NCI-H748 treated with DMSO at 0.1 percent for 48 hours (cell line): ENCODE data around the gene ARHGEF28.

Experiments
- DNase-seq: peaks from one replicate; lab custom pipeline; 2025; lab: John Stamatoyannopoulos, UW

Gene ARHGEF28

GRCh38 chr5:73776405-73776804, 150.4 kb downstream of the ARHGEF28 start:
- no peak for DNase-seq

DNA sequence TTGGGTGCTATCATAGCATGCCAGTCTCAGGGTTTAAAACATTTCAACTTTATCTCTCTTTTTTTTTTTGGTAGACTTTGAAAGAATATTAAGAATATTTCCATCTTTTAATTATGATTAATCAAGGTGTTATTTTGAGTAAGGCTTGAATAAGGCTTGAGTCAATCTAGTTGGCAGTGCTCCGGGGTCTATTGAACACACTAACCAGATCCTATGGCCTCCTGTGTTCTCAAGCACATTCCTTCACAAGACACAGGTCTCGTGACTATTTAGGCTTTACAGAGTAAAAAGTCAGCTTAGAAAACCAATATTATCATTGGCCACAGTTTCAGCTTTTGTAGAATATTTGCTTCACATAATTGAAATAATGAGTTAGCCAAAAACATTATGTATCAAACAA, 151.2 kb downstream of the ARHGEF28 start:
- no peak for DNase-seq

DNA sequence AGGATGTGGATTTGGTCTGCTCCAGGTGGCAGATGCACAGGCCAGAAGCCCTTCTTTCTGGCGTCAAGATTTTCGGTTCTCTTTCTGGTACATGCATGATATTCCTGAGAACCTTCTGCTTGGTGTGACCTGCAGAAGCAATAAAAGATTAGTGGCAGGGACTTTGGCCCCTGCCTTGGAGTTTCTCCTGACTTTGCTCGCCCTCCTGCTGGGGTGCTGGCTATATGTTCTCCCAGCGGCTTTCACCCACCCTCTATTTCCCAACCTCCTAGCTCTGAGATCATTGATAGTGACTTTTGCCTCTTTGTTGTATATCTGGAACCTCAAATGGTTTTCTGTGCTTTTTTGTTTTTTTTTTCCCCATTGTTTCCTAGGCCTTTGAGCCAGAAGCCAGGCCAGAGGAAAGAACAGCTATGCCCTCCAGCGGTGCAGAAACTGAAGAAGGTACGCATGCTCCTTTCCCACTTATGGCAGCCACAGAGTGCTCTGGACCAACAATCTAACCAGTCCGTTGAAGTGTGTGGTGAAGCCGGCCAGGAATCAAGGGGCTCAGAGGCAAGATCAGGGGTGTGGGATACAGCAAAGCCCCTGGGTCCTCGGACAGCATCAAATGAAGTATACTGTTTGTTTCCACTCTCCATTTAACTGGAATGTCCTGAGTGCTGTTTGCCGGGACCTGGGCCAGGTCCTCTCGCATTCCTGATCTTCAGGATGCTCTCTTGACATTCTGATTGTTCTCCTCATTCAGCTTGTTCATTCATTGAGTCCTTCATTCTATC, 154.5 kb downstream of the ARHGEF28 start:
- DNase-seq, result no peak

DNA sequence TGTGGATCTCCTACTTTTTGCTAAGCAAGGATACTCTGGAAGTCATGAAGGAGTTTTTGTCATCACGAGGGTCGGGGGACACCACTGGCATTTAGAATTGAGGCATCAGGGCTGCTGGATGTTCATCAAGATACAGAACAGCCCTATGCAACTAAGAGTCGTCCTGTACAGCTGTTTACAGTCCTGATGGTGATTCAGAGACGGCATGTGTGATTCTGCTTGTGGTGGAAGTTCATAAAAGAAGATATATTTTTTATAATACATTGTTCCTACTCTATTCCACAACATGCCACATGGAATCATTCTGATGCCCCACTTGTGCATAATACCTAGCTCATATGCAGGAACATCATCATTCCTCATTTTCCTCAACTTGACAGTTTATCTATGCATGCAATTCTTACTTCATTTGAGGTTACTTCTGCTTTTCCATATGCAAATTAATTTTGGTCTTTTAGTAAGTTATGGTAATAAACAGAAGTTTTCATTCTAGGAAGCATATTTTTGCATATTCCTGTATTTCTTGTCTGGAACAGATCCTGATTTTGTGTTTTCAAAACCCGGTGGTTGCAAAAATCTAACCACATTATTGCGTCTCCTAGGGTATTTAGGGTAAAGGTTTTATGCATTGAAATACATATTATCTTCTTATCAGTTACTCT, 155.2 kb downstream of the ARHGEF28 start:
- no peak for DNase-seq

DNA sequence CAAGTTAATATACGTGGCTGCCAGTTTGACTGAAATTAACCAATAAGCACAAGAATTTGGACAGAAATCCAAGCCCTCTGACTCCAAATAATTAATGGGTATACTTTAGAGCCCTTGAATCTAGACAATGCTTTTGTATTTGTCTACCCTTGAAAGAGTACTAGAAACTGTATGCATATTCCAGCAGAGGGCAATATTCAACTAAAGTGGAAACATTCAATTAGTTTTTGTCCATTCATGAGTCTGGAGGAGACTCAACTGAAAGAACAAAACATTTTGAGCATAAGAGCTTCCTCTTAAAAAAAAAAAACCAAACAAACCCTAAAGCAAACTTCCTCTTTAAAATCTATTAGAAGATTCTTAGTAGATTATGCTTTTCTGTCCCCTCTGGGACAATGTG, 157.8 kb downstream of the ARHGEF28 start:
- DNase-seq, result peak; percentile 46

DNA sequence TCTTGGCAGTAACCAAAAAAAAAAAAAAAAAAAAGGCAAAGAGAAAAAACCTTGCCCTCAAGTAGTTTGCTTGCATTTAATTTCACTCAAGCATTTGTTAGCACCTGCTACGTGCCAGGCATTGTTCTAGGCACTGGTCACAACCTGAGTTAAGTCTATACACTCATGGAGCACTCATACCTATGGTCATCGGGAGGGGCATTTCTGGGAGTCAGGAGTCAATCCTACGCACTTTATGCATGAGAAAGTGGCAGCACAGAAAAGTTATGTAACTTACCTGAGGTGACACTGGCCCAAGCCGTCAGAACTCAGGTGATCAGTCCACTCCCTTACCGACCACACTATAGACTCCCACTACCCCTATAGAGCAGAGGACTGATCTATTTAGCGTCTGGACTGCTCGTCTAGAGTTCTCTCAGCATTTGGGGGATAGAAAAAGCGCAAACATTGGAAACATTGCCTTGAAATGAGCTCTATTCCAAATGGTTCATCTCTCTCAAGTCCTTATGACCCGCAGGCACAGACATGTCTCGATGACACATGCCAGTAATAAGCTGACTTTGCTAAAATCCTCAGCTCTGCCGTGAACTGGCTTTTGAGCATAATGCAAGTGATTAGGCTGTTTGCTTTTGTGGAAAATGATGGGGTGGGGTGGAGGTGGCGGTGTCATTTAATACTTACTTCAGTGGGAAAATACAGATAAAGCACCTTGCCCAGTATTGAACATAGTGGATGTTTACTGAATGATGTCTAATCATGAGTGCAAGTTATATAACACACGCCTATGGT, 160.2 kb downstream of the ARHGEF28 start:
- peak; percentile 82 for DNase-seq

DNA sequence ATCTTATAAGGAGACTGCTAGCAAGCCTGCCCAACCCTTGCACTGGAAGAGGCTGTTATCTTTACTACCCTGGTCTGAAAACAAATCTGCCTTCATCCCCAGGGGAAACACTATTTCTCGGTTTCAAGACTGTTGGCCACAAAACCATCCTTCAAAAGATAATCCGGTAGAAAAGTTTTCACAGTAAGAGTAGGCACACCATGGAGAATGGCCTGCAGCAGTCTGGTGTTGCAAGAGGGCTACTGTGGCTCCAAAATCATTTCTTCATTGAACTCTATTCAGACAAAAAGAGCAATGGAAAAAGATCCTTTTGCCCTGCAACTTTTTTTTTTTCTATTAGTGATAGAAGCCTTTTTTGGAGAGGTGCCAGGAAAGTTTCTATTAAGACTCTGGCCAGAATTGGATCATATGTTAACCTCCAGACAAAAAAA, 163.9 kb downstream of the ARHGEF28 start:
- no peak for DNase-seq

- DNase-seq, result no peak
Observed at GRCh38 chr5:73791389-73791788, 165.4 kb downstream of the ARHGEF28 start.

GRCh38 chr5:73792687-73793320, 166.8 kb downstream of the ARHGEF28 start:
- DNase-seq, result peak; percentile 59

GRCh38 chr5:73793911-73794310, 167.9 kb downstream of the ARHGEF28 start:
- DNase-seq, result no peak

DNA sequence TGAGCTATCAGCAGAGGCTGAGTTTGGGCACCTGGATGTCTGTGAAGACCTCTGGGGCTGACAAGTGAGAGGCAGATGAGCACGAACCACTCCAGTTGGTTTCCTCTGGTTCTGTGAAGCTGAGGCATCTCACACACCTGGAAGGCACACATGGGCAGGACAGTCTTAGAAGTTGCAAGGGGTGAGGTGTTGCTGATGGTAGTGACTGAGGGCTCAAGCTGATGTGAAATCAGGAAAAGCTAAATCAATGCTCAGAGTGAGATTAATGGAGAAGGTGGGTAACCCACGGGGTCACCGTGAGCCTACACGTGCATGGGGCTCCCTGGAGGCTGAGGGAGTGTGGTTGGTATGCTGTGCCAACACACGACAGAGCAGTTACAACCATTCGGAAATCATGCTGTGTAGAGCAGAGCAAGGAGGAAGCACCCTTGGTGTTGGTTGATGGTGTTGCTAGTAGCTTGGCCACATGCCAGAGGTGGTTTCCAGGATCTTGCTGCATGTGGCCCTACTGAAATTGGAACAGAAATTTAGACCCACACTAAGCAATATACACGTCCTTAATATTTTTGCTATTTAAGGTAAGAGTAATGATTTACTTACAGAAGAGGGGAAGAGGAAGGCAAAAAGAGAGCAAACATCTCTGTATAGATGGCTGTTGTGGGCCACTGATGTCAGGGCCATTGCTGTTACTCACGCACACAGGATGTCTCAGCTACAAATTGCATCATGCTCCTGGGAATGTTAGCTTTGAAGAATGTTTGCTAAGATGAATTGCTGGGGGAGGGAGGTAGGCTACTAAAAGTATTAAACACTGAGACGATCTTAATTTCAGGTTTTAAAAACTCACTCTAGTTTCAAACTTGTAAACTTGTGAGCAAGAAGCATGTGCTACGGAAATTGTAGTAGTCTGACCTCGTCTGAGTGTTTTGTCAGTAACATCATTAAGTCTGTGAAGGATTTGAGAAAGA, 170.5 kb downstream of the ARHGEF28 start:
- DNase-seq, result no peak

GRCh38 chr5:73797132-73797510, 171.1 kb downstream of the ARHGEF28 start:
- DNase-seq, result no peak

GRCh38 chr5:73799401-73799972, 173.5 kb downstream of the ARHGEF28 start:
- DNase-seq, result no peak

- DNase-seq, result no peak
Observed at GRCh38 chr5:73801686-73802085, 175.7 kb downstream of the ARHGEF28 start.

- no peak for DNase-seq
Observed at GRCh38 chr5:73805449-73805848, 179.5 kb downstream of the ARHGEF28 start.

- no peak for DNase-seq
Observed at GRCh38 chr5:73808911-73809310, 182.9 kb downstream of the ARHGEF28 start.

DNA sequence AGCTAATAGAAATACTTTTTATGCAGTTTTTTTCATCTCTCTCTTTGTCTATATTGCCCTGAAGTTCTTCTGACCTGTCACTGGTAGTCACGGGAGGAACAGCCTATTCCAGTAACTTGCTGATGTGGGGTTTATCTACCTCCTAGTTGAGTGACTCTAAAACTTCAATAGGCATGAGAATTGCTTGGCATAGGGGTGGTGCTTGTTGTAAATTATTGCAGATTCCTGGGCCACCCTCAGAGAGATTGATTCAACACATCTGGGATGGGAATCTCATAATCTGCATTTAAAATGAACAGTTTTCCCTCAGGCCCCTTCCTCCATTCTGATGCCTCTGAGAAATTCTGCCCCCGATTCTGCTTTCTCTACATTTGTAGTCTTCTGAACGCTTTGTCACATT, 184.4 kb downstream of the ARHGEF28 start:
- no peak for DNase-seq

GRCh38 chr5:73812457-73812856, 186.5 kb downstream of the ARHGEF28 start:
- no peak for DNase-seq

GRCh38 chr5:73812962-73813588, 187.1 kb downstream of the ARHGEF28 start:
- no peak for DNase-seq

DNA sequence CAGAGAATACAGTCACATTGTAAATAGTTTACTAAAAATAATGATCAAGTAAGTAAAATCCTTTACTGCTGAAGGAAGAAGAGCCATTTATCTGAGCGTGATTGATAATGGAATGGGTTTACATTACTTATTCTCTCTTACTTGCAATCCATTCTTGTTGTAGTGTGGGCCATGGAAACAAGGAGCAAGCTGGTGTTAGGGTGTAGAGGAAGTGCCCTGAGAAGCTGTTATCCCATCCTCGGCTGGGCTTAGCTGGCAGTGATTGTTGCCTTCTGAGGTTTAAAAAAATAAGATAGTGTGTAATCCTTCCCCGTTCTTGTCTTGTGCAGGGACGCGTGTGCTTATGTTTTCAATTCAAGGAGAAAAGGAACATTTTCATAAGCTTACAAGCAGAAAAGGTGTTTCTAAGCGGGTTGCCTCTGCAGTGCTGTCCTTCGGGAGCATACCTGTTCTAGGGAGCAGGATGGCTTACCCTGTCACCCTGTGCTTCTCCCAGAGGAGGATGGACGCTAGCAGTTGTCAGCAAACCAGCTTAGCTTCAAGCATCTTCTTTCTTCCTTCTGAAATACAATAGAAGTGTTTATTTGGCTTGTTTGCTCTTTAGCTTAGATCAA, 188.3 kb downstream of the ARHGEF28 start:
- DNase-seq, result no peak
